Esophagus squamous epithelium (tissue), 5 donors: ENCODE data around the gene PDLIM5. TPM values are rescaled to one million over a fixed set of nuclear protein-coding genes. Genes with fewer than 3 reads are reported as not detected.

Experiments used
- DNase-seq: peaks from one replicate; lab custom pipeline; 2025; lab: John Stamatoyannopoulos, UW
- H3K27ac ChIP-seq, 4 donors: fragments of 200-600 bp; sonication (generic); one replicate each; pipeline ENCODE4 v1.5.1; 2016 to 2019; ENCODE audit warnings: mild to moderate bottlenecking in 1 of 4
- H3K27me3 ChIP-seq, 4 donors: fragments of 200-600 bp; sonication (generic); 1 replicate in 3 of 4; 2 replicates in 1 of 4; pipeline versions ENCODE4 v1.5.1 to v1.6.0; 2017 to 2021; ENCODE audit warnings: antibody characterized with exemption in 1 of 4
- H3K36me3 ChIP-seq, 3 donors: fragments of 200-600 bp; sonication (generic); one replicate each; pipeline ENCODE4 v1.5.1; 2016 to 2019
- H3K4me1 ChIP-seq, 3 donors: fragments of 200-600 bp; sonication (generic); one replicate each; pipeline ENCODE4 v1.5.1; 2017 to 2019
- H3K4me3 ChIP-seq, 4 donors: fragments of 200-600 bp; sonication (generic); 1 replicate in 3 of 4; 2 replicates in 1 of 4; pipeline ENCODE4 v1.5.1; 2016 to 2019; ENCODE audit warnings: mild to moderate bottlenecking in 2 of 4, moderate library complexity in 1 of 4
- H3K9me3 ChIP-seq, 3 donors: fragments of 200-600 bp; sonication (generic); one replicate each; pipeline ENCODE4 v1.5.1; 2016 to 2019
- POLR2A ChIP-seq, 4 donors: fragments of 450-650 bp; IDR thresholded peaks; one replicate each; pipeline ENCODE4 v1.6.1; 2017; ENCODE audit warnings: antibody characterized with exemption in 4 of 4, mild to moderate bottlenecking in 4 of 4, moderate library complexity in 3 of 4
- WGBS, 2 donors: methylation state at CpG; one replicate each; pipeline ENCODE4 v1.1.5; 2018; 5-methylcytosine and 5-hydroxymethylcytosine counted together
- intact Hi-C: fragments of 100-400 bp; cut with DNase I; formaldehyde crosslinking; loops from one replicate; pipeline ENCODE4 v1.15.0; 2022
- total RNA-seq, 4 donors: library from RNA; depleted of rRNA; stranded (reverse); fragments of >200 nt; gene quantifications; one replicate each; pipeline ENCODE4 v1.1.0, GENCODE V29; 2016
- TF ChIP-seq, protein P1 (sequence below), 6 experiments: fragments of 450-650 bp in 4 of 6; fragments of 200-600 bp in 2 of 6; sonication (generic) in 2 of 6; IDR thresholded peaks; one replicate each; pipeline ENCODE4 v1.5.1; 2016 to 2019; ENCODE audit warnings: antibody characterized with exemption in 6 of 6, mild to moderate bottlenecking in 4 of 6, moderate library complexity in 4 of 6
- donor health status: DM: yes; HTN: yes; CAD: no.

The PDLIM5 gene
- total RNA-seq, 4 donors from 2014 or later: 57.0 to 204 (median 157) TPM

DNA sequence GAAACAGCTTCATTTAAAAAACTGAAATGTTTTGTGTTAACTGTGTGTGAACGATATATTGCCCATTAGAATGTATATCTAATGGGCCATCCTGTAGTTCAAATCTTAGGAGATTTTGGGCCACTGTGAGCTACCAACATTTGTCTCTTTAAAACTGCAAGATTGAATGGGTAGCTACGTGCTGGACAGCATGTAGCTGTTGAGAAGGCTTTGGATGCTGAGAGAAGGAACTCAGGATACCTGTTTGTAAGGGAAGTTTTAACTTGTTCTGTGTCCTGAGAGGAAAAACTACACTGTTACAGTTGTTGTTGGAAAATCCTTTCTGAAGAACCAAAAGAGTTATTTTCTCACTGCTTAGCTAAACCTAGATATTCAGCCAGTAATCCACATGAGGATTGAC, 45.9 kb downstream of the PDLIM5 start:
- Histone ChIP-seq H3K4me1 (peaks cover 0 to 24% (median 7%) of the 10 kb centered on the region in 3 donors), H3K27ac (no peak overlapping the region), H3K9me3 (no peaks in the 10 kb centered on the region), H3K4me3 (no peak overlapping the region), H3K36me3 (peaks cover 0 to 9% (median 0%) of the 10 kb centered on the region in 3 donors), H3K27me3 (no peaks in the 10 kb centered on the region)
- intact Hi-C loops: no loop called here
- DNase-seq: no peak
- WGBS, 2 donors: 64 to 75% methylated on average over 2 of the region's 2 CpGs
- TF ChIP-seq POLR2A (IDR thresholded peaks at IDR 0.05): no peak
- TF ChIP-seq, protein P1, sequence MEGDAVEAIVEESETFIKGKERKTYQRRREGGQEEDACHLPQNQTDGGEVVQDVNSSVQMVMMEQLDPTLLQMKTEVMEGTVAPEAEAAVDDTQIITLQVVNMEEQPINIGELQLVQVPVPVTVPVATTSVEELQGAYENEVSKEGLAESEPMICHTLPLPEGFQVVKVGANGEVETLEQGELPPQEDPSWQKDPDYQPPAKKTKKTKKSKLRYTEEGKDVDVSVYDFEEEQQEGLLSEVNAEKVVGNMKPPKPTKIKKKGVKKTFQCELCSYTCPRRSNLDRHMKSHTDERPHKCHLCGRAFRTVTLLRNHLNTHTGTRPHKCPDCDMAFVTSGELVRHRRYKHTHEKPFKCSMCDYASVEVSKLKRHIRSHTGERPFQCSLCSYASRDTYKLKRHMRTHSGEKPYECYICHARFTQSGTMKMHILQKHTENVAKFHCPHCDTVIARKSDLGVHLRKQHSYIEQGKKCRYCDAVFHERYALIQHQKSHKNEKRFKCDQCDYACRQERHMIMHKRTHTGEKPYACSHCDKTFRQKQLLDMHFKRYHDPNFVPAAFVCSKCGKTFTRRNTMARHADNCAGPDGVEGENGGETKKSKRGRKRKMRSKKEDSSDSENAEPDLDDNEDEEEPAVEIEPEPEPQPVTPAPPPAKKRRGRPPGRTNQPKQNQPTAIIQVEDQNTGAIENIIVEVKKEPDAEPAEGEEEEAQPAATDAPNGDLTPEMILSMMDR (IDR thresholded peaks at IDR 0.05): no peak

GRCh38 chr4:94498502-94498901, 46.8 kb downstream of the PDLIM5 start:
- no peaks in the 10 kb centered on the region for H3K27me3 ChIP-seq
- H3K9me3 ChIP-seq: no peaks in the 10 kb centered on the region
- DNase-seq: no peak
- 63 to 75% methylated on average over 1 of the region's 1 CpG for WGBS, 2 donors
- H3K27ac ChIP-seq: no peak overlapping the region
- peaks cover 0 to 9% (median 0%) of the 10 kb centered on the region in 3 donors for H3K36me3 ChIP-seq
- peaks cover 0 to 24% (median 7%) of the 10 kb centered on the region in 3 donors for H3K4me1 ChIP-seq
- intact Hi-C loops: no loop called here
- TF ChIP-seq, protein P1 (IDR thresholded peaks at IDR 0.05): no peak
- no peak for TF ChIP-seq POLR2A (IDR thresholded peaks at IDR 0.05)
- no peak overlapping the region for H3K4me3 ChIP-seq

DNA sequence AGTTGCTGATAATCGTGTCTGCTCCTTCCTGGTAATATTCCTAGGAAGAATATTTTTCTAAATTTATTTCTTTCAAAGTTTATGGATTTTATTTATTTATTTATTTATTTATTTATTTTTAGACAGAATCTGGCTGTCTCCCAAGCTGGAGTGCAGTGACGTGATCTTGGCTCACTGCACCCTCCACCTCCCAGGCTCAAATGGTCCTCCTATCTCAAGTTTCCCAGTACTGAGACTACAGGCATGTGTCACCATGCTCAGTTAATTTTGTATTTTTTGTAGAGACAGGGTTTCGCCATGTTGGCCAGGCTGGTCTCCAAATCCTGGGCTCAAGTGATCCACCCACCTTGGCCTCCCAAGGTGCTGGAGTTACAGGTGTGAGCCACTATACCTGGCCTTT, 48.9 kb downstream of the PDLIM5 start:
- H3K4me3 ChIP-seq: no peak overlapping the region
- DNase-seq: no peak
- peaks cover 0 to 3% (median 0%) of the 10 kb centered on the region in 3 donors for H3K36me3 ChIP-seq
- no peaks in the 10 kb centered on the region for H3K9me3 ChIP-seq
- TF ChIP-seq, protein P1 (IDR thresholded peaks at IDR 0.05): no peak
- no peak for TF ChIP-seq POLR2A (IDR thresholded peaks at IDR 0.05)
- 80 to 90% methylated on average over 3 of the region's 3 CpGs for WGBS, 2 donors
- no peaks in the 10 kb centered on the region for H3K27me3 ChIP-seq
- H3K4me1 ChIP-seq: peaks cover 0 to 24% (median 7%) of the 10 kb centered on the region in 3 donors
- intact Hi-C loops: no loop called here
- H3K27ac ChIP-seq: no peak overlapping the region

DNA sequence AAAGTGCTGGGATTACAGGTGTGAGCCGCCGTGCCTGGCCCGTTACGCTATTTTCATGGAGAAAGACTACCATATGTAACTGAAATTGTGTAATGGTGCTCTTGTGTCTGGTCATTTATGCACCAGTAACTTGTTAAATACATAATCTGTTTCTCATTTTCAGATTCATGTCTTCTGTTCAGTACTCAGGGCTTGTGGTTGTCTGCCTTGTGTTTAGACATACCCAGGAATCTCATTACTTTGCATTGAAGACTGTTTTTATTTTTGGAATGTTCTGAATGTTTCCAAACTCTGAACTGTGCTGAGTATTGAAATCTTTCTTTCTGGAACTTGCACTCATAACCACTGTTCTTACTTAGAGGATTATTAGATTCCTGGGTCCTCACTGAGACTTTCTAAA, 52.8 kb downstream of the PDLIM5 start:
- Histone ChIP-seq H3K9me3 (no peaks in the 10 kb centered on the region), H3K27ac (no peak overlapping the region), H3K27me3 (no peaks in the 10 kb centered on the region), H3K4me1 (peaks cover 4 to 32% (median 14%) of the 10 kb centered on the region in 3 donors), H3K4me3 (no peak overlapping the region), H3K36me3 (peaks cover 0 to 10% (median 0%) of the 10 kb centered on the region in 3 donors)
- intact Hi-C loops: no loop called here
- TF ChIP-seq, protein P1 (IDR thresholded peaks at IDR 0.05): no peak
- TF ChIP-seq POLR2A (IDR thresholded peaks at IDR 0.05): no peak
- DNase-seq: no peak
- WGBS, 2 donors: 95 to 98% methylated on average over 4 of the region's 4 CpGs

DNA sequence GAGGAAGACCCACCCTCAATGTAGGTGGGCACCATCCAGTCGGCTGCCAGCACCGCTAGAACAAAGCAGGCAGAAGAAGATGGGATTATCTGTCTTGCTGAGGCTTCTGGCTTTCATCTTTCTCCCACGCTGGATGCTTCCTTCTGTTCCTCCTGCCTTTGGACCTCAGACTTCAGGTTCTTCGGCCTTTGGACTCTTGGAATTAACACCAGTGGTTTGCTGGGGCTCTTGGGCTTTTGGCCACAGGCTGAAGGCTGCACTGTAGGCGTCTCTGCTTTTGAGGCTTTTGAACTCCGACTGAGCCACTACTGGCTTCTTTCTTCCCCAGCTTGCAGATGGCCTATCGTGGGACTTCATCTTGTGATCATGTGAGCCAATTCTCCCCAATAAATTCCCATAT, 55.1 kb downstream of the PDLIM5 start:
- Histone ChIP-seq H3K27me3 (no peaks in the 10 kb centered on the region), H3K4me3 (no peak overlapping the region), H3K36me3 (peaks cover 0 to 14% (median 0%) of the 10 kb centered on the region in 3 donors), H3K27ac (peak overlapping the region in 2 of 4 donors; percentile 49 to 72), H3K9me3 (no peaks in the 10 kb centered on the region), H3K4me1 (peaks cover 4 to 40% (median 14%) of the 10 kb centered on the region in 3 donors)
- TF ChIP-seq POLR2A (IDR thresholded peaks at IDR 0.05): no peak
- TF ChIP-seq, protein P1 (IDR thresholded peaks at IDR 0.05): no peak
- intact Hi-C loops: no loop called here
- 92% methylated on average over 7 of the region's 7 CpGs for WGBS, 2 donors
- no peak for DNase-seq
